Stimulated activated CD4-positive, alpha-beta T cell treated with anti-CD3 and anti-CD28 coated beads, Interleukin-2, amount 100 ng/mL, for 4 hours (primary cell): Measurements from ENCODE around the gene ANXA5.

ENCODE experiments used
- DNase-seq: peaks from one replicate; pipeline ENCODE4 v3.0.0-alpha.2; 2020; ENCODE audit warnings: low read depth

Gene ANXA5

DNA sequence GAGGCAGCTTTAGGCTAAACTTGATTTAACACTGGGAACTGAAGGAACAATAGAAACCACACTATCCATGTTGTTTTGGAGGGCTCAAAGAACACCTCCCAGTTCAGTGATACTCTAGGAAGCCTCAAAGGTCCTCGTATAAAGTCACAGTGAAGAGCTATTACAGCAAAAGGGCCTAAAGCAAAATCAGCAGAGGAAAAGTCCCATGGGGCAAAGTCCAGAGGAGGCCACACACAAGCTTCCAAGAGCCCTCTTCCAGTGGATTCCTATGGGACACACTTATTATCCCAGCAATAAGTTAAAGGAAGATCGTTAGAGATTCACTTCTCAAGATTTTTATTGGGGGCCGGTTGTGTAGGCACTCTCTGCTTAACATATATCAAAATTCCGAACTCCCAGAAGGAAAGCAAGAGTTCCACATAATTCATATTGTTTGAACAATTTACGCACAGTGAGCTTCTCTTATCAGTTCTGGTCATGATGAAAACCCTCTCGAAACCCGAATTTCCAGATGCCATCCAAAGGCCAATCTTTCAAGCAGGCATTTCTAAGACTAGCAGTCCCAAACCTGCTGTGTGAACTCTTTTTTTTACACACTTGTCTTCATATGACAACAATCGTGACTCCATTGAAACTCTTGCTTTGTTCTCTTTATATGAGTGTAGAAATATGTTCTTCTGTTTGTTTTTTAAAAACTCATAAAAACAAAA is 53.7 kb downstream of the ANXA5 start:
- DNase-seq = no peak

DNA sequence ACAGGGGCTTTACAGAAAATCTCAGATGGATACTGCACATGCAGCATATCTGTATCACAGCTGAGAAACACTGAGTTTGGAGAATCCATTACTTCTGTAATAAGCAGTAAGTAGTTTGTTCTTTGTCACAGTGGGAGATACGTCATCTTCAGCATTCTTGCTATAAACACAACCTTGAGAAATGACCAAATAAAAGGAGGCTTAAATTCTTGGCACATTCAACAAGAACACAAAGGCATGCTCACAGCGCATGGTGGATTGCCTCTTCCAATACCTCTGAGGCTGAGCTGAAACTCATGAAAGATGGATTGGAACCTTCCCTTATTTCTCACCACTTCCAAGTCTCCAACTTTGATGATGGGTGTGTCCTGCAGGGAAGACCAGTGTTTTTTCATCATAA is 54.5 kb downstream of the ANXA5 start:
- no peak for DNase-seq

DNA sequence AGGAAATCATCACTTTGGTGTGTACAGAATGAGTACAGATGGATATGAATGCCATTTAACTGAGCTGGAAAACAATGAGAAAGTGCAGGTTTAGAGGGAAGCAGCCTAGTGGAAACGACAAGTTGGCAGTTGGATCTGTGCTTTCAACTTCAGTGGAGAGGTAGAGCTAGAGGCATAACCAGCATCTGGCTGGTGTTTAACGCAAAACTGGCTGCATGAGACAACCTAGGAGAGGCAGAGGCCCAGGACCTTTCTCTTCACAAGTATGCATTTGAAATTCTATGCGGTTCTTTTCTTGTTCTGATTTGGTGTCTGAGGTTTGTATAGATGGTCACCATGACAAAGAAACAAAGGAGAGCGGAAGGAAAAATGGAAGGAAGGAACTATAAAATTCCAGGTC is 63.1 kb downstream of the ANXA5 start:
- no peak for DNase-seq

DNA sequence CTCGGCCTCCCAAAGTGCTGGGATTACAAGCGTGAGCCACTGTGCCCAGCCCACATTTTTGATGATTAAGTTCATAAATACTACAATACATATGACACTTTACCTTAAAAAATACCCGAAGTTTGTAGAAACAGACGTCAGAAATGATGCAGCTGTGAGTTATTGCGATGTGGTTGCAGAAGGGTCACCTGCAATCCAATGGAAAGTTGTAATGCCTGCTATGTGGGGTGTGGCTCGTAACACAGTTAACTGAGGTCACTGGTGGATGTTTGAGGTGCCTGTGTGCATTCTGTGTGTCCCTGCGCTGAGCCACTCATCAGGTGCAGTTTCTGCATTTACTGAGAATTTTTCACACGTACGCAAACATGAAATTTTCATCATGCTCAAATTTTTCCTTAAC is 64.1 kb downstream of the ANXA5 start:
- no peak for DNase-seq
